ENCODE measurements around the gene COBL.

COBL gene

GRCh38 chr7:51045319-51046102 is 271.1 kb downstream of the COBL start:
- DNase-seq (ENCODE audit: low read depth): no peak

- DNase-seq (ENCODE audit: low read depth): no peak
These were observed 273.1 kb downstream of the COBL start for GRCh38 chr7:51043461-51043860.

- DNase-seq (ENCODE audit: low read depth): no peak
These were observed 275.8 kb downstream of the COBL start for GRCh38 chr7:51040787-51041186.

- DNase-seq (ENCODE audit: low read depth): no peak
These were observed 278.0 kb downstream of the COBL start for GRCh38 chr7:51038573-51038972.

GRCh38 chr7:51035716-51036115 is 280.9 kb downstream of the COBL start:
- no peak for DNase-seq (ENCODE audit: low read depth)

GRCh38 chr7:51034521-51035264 is 281.9 kb downstream of the COBL start:
- no peak for DNase-seq (ENCODE audit: low read depth)

- DNase-seq (ENCODE audit: low read depth): no peak
These were observed 282.7 kb downstream of the COBL start for GRCh38 chr7:51033727-51034520.

- DNase-seq (ENCODE audit: low read depth): no peak
These were observed 284.7 kb downstream of the COBL start for GRCh38 chr7:51031791-51032515.

- no peak for DNase-seq (ENCODE audit: low read depth)
These were observed 285.4 kb downstream of the COBL start for GRCh38 chr7:51031216-51031615.

GRCh38 chr7:51029701-51030191 is 286.9 kb downstream of the COBL start:
- DNase-seq (ENCODE audit: low read depth): no peak

- DNase-seq (ENCODE audit: low read depth): no peak
These were observed 287.5 kb downstream of the COBL start for GRCh38 chr7:51029131-51029530.

- DNase-seq (ENCODE audit: low read depth): no peak
These were observed 288.4 kb downstream of the COBL start for GRCh38 chr7:51027935-51028830.

GRCh38 chr7:51027106-51027934 is 289.3 kb downstream of the COBL start:
- DNase-seq (ENCODE audit: low read depth): no peak

GRCh38 chr7:51026341-51026740 is 290.3 kb downstream of the COBL start:
- DNase-seq (ENCODE audit: low read depth): no peak

GRCh38 chr7:51025668-51026067 is 290.9 kb downstream of the COBL start:
- DNase-seq (ENCODE audit: low read depth): no peak

- DNase-seq (ENCODE audit: low read depth): no peak
These were observed 291.7 kb downstream of the COBL start for GRCh38 chr7:51024867-51025266.

- no peak for DNase-seq (ENCODE audit: low read depth)
These were observed 293.1 kb downstream of the COBL start for GRCh38 chr7:51023547-51023946.

- DNase-seq (ENCODE audit: low read depth): no peak
These were observed 293.8 kb downstream of the COBL start for GRCh38 chr7:51022821-51023220.

GRCh38 chr7:51021906-51022570 is 294.6 kb downstream of the COBL start:
- DNase-seq (ENCODE audit: low read depth): no peak
